ENCODE measurements around the gene FAU.

FAU gene

GRCh38 chr11:65135633-65136145 is 13.8 kb upstream of the FAU start:
- no peak for DNase-seq

- peak; percentile 95 for DNase-seq
These were observed 13.2 kb upstream of the FAU start for GRCh38 chr11:65134952-65135632.

GRCh38 chr11:65134240-65134951 is 12.5 kb upstream of the FAU start, which contains the start of gene SYVN1:
Gene SYVN1, minus strand, starts transcription at chr11:65134519. Its CDS starts 918 bp downstream, at chr11:65133601.
- DNase-seq = peak; percentile 95

GRCh38 chr11:65133724-65134123 is 11.8 kb upstream of the FAU start:
- DNase-seq = peak; percentile 86

- no peak for DNase-seq
These were observed 11.2 kb upstream of the FAU start for GRCh38 chr11:65132988-65133700.

GRCh38 chr11:65132238-65132987 is 10.5 kb upstream of the FAU start:
- DNase-seq = no peak

- no peak for DNase-seq
These were observed 9.9 kb upstream of the FAU start for GRCh38 chr11:65131895-65132237.

- DNase-seq = no peak
These were observed 9.5 kb upstream of the FAU start for GRCh38 chr11:65131417-65131776.

- DNase-seq = peak; percentile 19
These were observed 8.9 kb upstream of the FAU start for GRCh38 chr11:65130631-65131416.

- DNase-seq = peak; percentile 22
These were observed 7.9 kb upstream of the FAU start for GRCh38 chr11:65129649-65130441.

- peak; percentile 8 for DNase-seq
These were observed 6.5 kb upstream of the FAU start for GRCh38 chr11:65128182-65129145.

GRCh38 chr11:65127473-65128181 is 5.7 kb upstream of the FAU start:
- peak; percentile 19 for DNase-seq

- DNase-seq = peak; percentile 19
These were observed 4.8 kb upstream of the FAU start for GRCh38 chr11:65126624-65127274.

GRCh38 chr11:65125197-65126056 is 3.5 kb upstream of the FAU start:
- DNase-seq = no peak

GRCh38 chr11:65124480-65125196 is 2.7 kb upstream of the FAU start:
- peak; percentile 22 for DNase-seq

GRCh38 chr11:65121447-65121864 is 478 bp downstream of the FAU start:
- peak; percentile 42 for DNase-seq

GRCh38 chr11:65120831-65121230 is 1.1 kb downstream of the FAU start:
- DNase-seq = peak; percentile 4
